SK-N-SH treated with all-trans-retinoic acid at 6 μM for 48 hours (cell line): ENCODE data around the gene FBP2.

Experiments
- ATAC-seq: fragments of 200-7000 bp; cut with Tn5 transposase; 3 replicates; pipeline ENCODE4 v1.9.1; 2020; ENCODE audit warnings: mild to moderate bottlenecking, moderate library complexity
- ARNTL ChIP-seq: fragments of 450-650 bp; formaldehyde crosslinking; IDR thresholded peaks from 2 replicates; pipeline ENCODE4 v1.5.0; 2020; ENCODE audit warnings: low read depth, mild to moderate bottlenecking, moderate library complexity, borderline replicate concordance
- BACH2 ChIP-seq: fragments of 250-450 bp; sonication (Bioruptor Pico); IDR thresholded peaks from 2 replicates; pipeline ENCODE4 v1.9.0; 2021; ENCODE audit warnings: mild to moderate bottlenecking, borderline replicate concordance
- CSDC2 ChIP-seq: fragments of 250-450 bp; sonication (Bioruptor Pico); IDR thresholded peaks from 2 replicates; pipeline ENCODE4 v1.5.0; 2020; ENCODE audit warnings: mild to moderate bottlenecking, moderate library complexity
- GLIS3 ChIP-seq: fragments of 250-450 bp; sonication (Bioruptor Pico); IDR thresholded peaks from 2 replicates; pipeline ENCODE4 v1.5.0; 2020; ENCODE audit warnings: mild to moderate bottlenecking, moderate library complexity
- ISL1 ChIP-seq: fragments of 250-450 bp; sonication (Bioruptor Pico); IDR thresholded peaks from 2 replicates; pipeline ENCODE4 v2.1.2; 2022; ENCODE audit warnings: mild to moderate bottlenecking, moderate library complexity
- OSR1 ChIP-seq: fragments of 250-450 bp; sonication (Bioruptor Pico); IDR thresholded peaks from 2 replicates; pipeline ENCODE4 v1.8.0; 2022; ENCODE audit warnings: moderate library complexity, mild to moderate bottlenecking, inconsistent platforms
- PPARA ChIP-seq: fragments of 250-450 bp; sonication (Bioruptor Pico); IDR thresholded peaks from 2 replicates; pipeline ENCODE4 v1.5.0; 2020; ENCODE audit warnings: mild to moderate bottlenecking, borderline replicate concordance
- RARB ChIP-seq: fragments of 250-450 bp; sonication (Bioruptor Pico); IDR thresholded peaks from 2 replicates; pipeline ENCODE4 v1.8.0; 2021; ENCODE audit warnings: mild to moderate bottlenecking, moderate library complexity
- SNAI2 ChIP-seq: fragments of 250-450 bp; sonication (Bioruptor Pico); IDR thresholded peaks from 2 replicates; pipeline ENCODE4 v1.5.0; 2020; ENCODE audit warnings: mild to moderate bottlenecking, moderate library complexity
- TCF4 ChIP-seq: fragments of 250-450 bp; sonication (Bioruptor Pico); IDR thresholded peaks from 2 replicates; pipeline ENCODE4 v1.8.0; 2021; ENCODE audit warnings: mild to moderate bottlenecking, moderate library complexity, borderline replicate concordance
- TOX ChIP-seq: fragments of 250-450 bp; sonication (Bioruptor Pico); IDR thresholded peaks from 2 replicates; pipeline ENCODE4 v1.8.0; 2021; ENCODE audit warnings: mild to moderate bottlenecking, moderate library complexity, borderline replicate concordance
- ZC3H10 ChIP-seq: fragments of 250-450 bp; sonication (Bioruptor Pico); IDR thresholded peaks from 2 replicates; pipeline ENCODE4 v1.5.1; 2021; ENCODE audit warnings: mild to moderate bottlenecking, moderate library complexity
- ZFP3 ChIP-seq: fragments of 250-450 bp; sonication (Bioruptor Pico); IDR thresholded peaks from 2 replicates; pipeline ENCODE4 v1.5.0; 2020; ENCODE audit warnings: mild to moderate bottlenecking, moderate library complexity
- ZFP30 ChIP-seq: fragments of 450-650 bp; formaldehyde crosslinking; IDR thresholded peaks from 2 replicates; pipeline ENCODE4 v1.5.0; 2022; ENCODE audit warnings: mild to moderate bottlenecking, moderate library complexity
- ZNF565 ChIP-seq: fragments of 450-650 bp; formaldehyde crosslinking; conservative IDR thresholded peaks from 2 replicates; pipeline ENCODE4 v1.5.0; 2020; ENCODE audit warnings: low read depth, mild to moderate bottlenecking, moderate library complexity
- ZNF70 ChIP-seq: fragments of 450-650 bp; formaldehyde crosslinking; IDR thresholded peaks from 2 replicates; pipeline ENCODE4 v1.5.0; 2020; ENCODE audit warnings: mild to moderate bottlenecking, moderate library complexity
- ZNF8 ChIP-seq: fragments of 450-650 bp; formaldehyde crosslinking; IDR thresholded peaks from 2 replicates; pipeline ENCODE4 v1.5.0; 2020; ENCODE audit warnings: mild to moderate bottlenecking, moderate library complexity
- TF ChIP-seq, protein P1 (sequence below): fragments of 250-450 bp; sonication (Bioruptor Pico); IDR thresholded peaks from 2 replicates; pipeline ENCODE4 v1.5.0; 2020; ENCODE audit warnings: mild to moderate bottlenecking, moderate library complexity
- TF ChIP-seq, protein P2 (sequence below): fragments of 250-450 bp; sonication (Bioruptor Pico); IDR thresholded peaks from 2 replicates; pipeline ENCODE4 v1.8.0; 2021; ENCODE audit warnings: low read depth, mild to moderate bottlenecking, moderate library complexity, borderline replicate concordance
- TF ChIP-seq, protein P3 (sequence below): fragments of 250-450 bp; sonication (Bioruptor Pico); IDR thresholded peaks from 2 replicates; pipeline ENCODE4 v1.5.1; 2020; ENCODE audit warnings: low read depth, mild to moderate bottlenecking, moderate library complexity

Gene FBP2

DNA sequence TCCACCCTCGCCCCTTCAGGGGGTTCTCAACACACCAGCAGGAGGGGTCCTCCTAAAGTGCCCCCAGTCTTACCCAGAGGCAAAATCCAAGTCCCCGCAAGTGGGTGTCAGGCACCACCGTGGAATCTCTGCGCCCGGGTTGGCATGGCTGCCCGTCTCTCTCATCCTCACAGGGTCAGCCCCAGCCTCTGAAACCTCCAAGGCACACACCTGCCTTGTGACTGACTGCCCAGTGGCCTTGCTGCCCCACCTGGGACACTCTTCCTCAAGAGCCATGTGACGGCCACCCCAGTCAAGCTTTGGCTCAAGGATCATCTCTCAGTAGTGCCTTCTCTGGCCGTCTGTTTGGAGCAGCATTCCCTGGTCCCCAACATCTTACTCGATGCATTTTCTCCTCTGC is 4.9 kb downstream of the FBP2 start:
- TF ChIP-seq ZC3H10 (CRISPR knock-in tag) (no peak), BACH2 (no peak), SNAI2 (CRISPR knock-in tag) (no peak)
- no peak for ATAC-seq

DNA sequence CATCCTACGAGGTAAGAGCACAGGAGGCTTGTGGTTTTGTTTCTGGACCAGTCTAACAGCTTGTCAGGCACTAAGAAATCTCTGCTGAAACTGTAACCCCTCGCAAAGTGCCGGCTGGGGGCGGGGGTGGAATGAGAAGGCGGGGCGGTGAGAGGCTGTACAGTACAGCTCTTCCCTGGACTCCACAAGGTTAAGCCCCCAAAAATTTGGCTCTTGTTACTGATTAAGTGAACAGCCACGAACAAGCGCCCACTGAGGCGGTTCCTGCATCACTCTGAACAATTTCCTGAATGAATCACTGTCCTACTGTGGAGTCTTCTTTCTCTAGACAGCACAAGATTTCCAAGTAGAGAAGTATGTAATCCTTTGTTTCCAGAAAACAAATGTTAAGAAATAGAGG is 6.8 kb downstream of the FBP2 start:
- ATAC-seq = peak; percentile 19; the same call in 1 of the 3 replicates
- TF ChIP-seq BACH2 = no peak
- TF ChIP-seq OSR1 (CRISPR knock-in tag) = no peak
- no peak for TF ChIP-seq ARNTL (CRISPR knock-in tag)

DNA sequence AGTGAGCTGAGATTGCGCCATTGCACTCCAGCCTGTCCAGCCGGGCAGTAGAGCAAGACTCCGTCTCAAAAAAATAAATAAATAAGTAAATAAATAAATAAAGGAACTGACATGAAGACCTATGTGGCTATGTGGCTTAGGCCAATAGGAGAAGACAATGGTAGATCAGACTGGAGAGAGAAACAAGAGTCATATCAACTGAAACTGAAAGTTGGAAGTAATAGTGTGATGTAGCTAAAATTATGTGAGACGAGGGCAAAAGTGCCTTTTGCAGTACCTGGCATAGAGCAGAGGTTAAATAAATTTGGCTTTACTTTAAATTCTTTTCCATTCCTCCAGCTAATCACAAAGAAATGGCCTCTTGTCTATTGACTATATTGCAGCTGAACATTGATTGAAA is 7.3 kb downstream of the FBP2 start:
- TF ChIP-seq, protein P1, sequence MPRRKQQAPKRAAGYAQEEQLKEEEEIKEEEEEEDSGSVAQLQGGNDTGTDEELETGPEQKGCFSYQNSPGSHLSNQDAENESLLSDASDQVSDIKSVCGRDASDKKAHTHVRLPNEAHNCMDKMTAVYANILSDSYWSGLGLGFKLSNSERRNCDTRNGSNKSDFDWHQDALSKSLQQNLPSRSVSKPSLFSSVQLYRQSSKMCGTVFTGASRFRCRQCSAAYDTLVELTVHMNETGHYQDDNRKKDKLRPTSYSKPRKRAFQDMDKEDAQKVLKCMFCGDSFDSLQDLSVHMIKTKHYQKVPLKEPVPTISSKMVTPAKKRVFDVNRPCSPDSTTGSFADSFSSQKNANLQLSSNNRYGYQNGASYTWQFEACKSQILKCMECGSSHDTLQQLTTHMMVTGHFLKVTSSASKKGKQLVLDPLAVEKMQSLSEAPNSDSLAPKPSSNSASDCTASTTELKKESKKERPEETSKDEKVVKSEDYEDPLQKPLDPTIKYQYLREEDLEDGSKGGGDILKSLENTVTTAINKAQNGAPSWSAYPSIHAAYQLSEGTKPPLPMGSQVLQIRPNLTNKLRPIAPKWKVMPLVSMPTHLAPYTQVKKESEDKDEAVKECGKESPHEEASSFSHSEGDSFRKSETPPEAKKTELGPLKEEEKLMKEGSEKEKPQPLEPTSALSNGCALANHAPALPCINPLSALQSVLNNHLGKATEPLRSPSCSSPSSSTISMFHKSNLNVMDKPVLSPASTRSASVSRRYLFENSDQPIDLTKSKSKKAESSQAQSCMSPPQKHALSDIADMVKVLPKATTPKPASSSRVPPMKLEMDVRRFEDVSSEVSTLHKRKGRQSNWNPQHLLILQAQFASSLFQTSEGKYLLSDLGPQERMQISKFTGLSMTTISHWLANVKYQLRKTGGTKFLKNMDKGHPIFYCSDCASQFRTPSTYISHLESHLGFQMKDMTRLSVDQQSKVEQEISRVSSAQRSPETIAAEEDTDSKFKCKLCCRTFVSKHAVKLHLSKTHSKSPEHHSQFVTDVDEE (CRISPR knock-in tag) = no peak
- TF ChIP-seq ZNF8 (CRISPR knock-in tag) = no peak
- no peak for TF ChIP-seq ZNF70 (CRISPR knock-in tag)
- TF ChIP-seq ARNTL (CRISPR knock-in tag) = no peak
- no peak for ATAC-seq

DNA sequence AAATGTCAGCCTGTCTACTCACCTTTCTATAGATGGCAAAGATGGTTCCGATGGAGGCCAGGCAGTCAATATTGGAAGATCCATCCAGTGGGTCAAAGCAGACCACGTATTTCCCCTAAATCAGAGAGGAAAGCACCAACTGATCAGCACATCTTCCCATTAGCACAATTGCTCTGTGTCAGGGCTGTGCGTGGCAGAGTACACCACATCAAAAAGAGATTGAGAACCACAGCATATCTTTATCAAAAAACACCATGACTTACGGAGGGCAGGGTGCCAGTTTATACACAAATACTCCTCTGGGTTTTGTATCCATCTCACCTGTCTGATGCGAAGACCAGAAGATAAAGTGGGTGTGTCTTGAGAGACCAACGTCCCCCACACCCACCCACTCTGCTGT is 9.1 kb downstream of the FBP2 start:
- TF ChIP-seq ARNTL (CRISPR knock-in tag) (no peak), CSDC2 (CRISPR knock-in tag) (no peak), ZFP3 (CRISPR knock-in tag) (no peak), ZNF70 (CRISPR knock-in tag) (no peak), OSR1 (CRISPR knock-in tag) (no peak), SNAI2 (CRISPR knock-in tag) (no peak), GLIS3 (CRISPR knock-in tag) (no peak), ZC3H10 (CRISPR knock-in tag) (no peak), PPARA (CRISPR knock-in tag) (no peak), RARB (CRISPR knock-in tag) (no peak), ZNF565 (CRISPR knock-in tag) (no peak), TCF4 (CRISPR knock-in tag) (no peak), ZFP30 (CRISPR knock-in tag) (no peak), BACH2 (no peak), ISL1 (CRISPR knock-in tag) (no peak), TOX (CRISPR knock-in tag) (no peak), ZNF8 (CRISPR knock-in tag) (no peak)
- TF ChIP-seq, protein P1 (CRISPR knock-in tag) = no peak
- TF ChIP-seq, protein P2, sequence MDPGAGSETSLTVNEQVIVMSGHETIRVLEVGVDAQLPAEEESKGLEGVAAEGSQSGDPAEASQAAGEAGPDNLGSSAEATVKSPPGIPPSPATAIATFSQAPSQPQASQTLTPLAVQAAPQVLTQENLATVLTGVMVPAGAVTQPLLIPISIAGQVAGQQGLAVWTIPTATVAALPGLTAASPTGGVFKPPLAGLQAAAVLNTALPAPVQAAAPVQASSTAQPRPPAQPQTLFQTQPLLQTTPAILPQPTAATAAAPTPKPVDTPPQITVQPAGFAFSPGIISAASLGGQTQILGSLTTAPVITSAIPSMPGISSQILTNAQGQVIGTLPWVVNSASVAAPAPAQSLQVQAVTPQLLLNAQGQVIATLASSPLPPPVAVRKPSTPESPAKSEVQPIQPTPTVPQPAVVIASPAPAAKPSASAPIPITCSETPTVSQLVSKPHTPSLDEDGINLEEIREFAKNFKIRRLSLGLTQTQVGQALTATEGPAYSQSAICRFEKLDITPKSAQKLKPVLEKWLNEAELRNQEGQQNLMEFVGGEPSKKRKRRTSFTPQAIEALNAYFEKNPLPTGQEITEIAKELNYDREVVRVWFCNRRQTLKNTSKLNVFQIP (CRISPR knock-in tag) = no peak
- TF ChIP-seq, protein P3, sequence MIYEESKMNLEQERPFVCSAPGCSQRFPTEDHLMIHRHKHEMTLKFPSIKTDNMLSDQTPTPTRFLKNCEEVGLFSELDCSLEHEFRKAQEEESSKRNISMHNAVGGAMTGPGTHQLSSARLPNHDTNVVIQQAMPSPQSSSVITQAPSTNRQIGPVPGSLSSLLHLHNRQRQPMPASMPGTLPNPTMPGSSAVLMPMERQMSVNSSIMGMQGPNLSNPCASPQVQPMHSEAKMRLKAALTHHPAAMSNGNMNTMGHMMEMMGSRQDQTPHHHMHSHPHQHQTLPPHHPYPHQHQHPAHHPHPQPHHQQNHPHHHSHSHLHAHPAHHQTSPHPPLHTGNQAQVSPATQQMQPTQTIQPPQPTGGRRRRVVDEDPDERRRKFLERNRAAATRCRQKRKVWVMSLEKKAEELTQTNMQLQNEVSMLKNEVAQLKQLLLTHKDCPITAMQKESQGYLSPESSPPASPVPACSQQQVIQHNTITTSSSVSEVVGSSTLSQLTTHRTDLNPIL (CRISPR knock-in tag) = no peak
- ATAC-seq = no peak
